ENCODE results near the gene SAMSN1.

GRCh38 chr21:14479241-14479786 lies 66.8 kb downstream of the SAMSN1 start:
- TF ChIP-seq CTCF (conservative IDR thresholded peaks at IDR 0.05; ENCODE audit: low read depth in 2 of 2), result no peak
- TF ChIP-seq EZH2phosphoT487 (IDR thresholded peaks at IDR 0.05; ENCODE audit: unreplicated experiment), result no peak
- no peak for TF ChIP-seq POLR2AphosphoS5 (IDR thresholded peaks at IDR 0.05; ENCODE audit: low read depth)
- TF ChIP-seq EZH2 (IDR thresholded peaks at IDR 0.05; ENCODE audit: low read depth, unreplicated experiment), result no peak
- TF ChIP-seq STAT1 (IDR thresholded peaks at IDR 0.05; ENCODE audit: unreplicated experiment), result no peak
- no peak for TF ChIP-seq JUNB (IDR thresholded peaks at IDR 0.05; ENCODE audit: unreplicated experiment)
- no peak for TF ChIP-seq REST (IDR thresholded peaks at IDR 0.05; ENCODE audit: unreplicated experiment)
- no peak for TF ChIP-seq NANOG (IDR thresholded peaks at IDR 0.05; ENCODE audit: borderline replicate concordance)
- no peak for TF ChIP-seq ZNF114 (CRISPR knock-in tag; IDR thresholded peaks at IDR 0.05)
- TF ChIP-seq CREB1 (CRISPR knock-in tag; IDR thresholded peaks at IDR 0.05; ENCODE audit: low read depth), result no peak
- no peak for TF ChIP-seq ZNF331 (CRISPR knock-in tag; IDR thresholded peaks at IDR 0.05; ENCODE audit: low read depth)
- no peak for TF ChIP-seq ZNF462 (CRISPR knock-in tag; IDR thresholded peaks at IDR 0.05)
- no peak for TF ChIP-seq ETS1 (IDR thresholded peaks at IDR 0.05)
